GM12891 (cell line): ENCODE results near the gene SLC22A23.

Source experiments
- POLR2AphosphoS5 ChIP-seq: IDR thresholded peaks from 2 replicates; pipeline ENCODE4 v1.6.1; 2011; ENCODE audit warnings: low read depth, low read length, control low read depth
- SPI1 ChIP-seq: IDR thresholded peaks from 2 replicates; pipeline ENCODE4 v1.6.1; 2011; ENCODE audit warnings: low read depth, low read length, control low read depth

- TF ChIP-seq POLR2AphosphoS5 (no peak), SPI1 (no peak)
These were observed 2.0 kb upstream of the SLC22A23 start for GRCh38 chr6:3458706-3459421.
